Measurements from ENCODE around the gene DLGAP1. TPM values are rescaled to one million over a fixed set of nuclear protein-coding genes. Genes with fewer than 3 reads are reported as not detected.

The DLGAP1 gene
- total and polyA plus RNA-seq, 2 of the 13 experiments (the other 11 are each of a cell fraction or from before 2014, with no cell fraction given): 0.01 TPM; not detected in 1

GRCh38 chr18:4007846-4008245, 447.3 kb downstream of the DLGAP1 start:
- no peak overlapping the region for H3K4me3 ChIP-seq (replicated peaks in 1 of 3; ENCODE audit: insufficient read depth in 1 of 3, low read depth in 2 of 3, low read length in 3 of 3)
- H3K9me3 ChIP-seq (ENCODE audit: low read length): no peaks in the 10 kb centered on the region
- no peak overlapping the region for H2AFZ ChIP-seq (ENCODE audit: low read length)
- ATAC-seq (no peak), FAIRE-seq (no peak), DNase-seq (ENCODE audit: low spot score) (no peak)
- H3K4me2 ChIP-seq (ENCODE audit: low read depth, low read length): no peak overlapping the region
- no peaks in the 10 kb centered on the region for H3K79me2 ChIP-seq (ENCODE audit: insufficient read depth, low read length)
- H3K27me3 ChIP-seq (ENCODE audit: control insufficient read depth in 1 of 2, insufficient read depth in 2 of 2, low read length in 2 of 2): no peaks in the 10 kb centered on the region; a peak in 2 of 5 replicates
- H3K36me3 ChIP-seq (replicated peaks in 1 of 2; ENCODE audit: control insufficient read depth in 1 of 2, insufficient read depth in 2 of 2, low read length in 2 of 2): no peaks in the 10 kb centered on the region
- H4K20me1 ChIP-seq (ENCODE audit: insufficient read depth, low read length): no peaks in the 10 kb centered on the region
- no peak overlapping the region for H3K27ac ChIP-seq (ENCODE audit: extremely low read length, insufficient read depth, low read length)
- intact Hi-C loops (cut with micrococcal nuclease; ENCODE audit: unreplicated experiment): no loop called here
- no peak overlapping the region for H3K9ac ChIP-seq (ENCODE audit: insufficient read depth, low read depth, low read length)
- H3K4me1 ChIP-seq (ENCODE audit: insufficient read depth, low read length): no peaks in the 10 kb centered on the region
- CTCF ChIA-PET (ENCODE audit: low intra/inter-chr PET ratio, low total read pairs): no interaction called here
- POLR2A ChIA-PET: no interaction called here
- in situ Hi-C loops (cut with HindIII; ENCODE audit: extremely low pct_ligation_motif_present, low pct_unique_long_range_greater_than_20kb): no loop called here
- BruUV-seq (replicated peaks): no TSS peak
- TF ChIP-seq, protein P1, sequence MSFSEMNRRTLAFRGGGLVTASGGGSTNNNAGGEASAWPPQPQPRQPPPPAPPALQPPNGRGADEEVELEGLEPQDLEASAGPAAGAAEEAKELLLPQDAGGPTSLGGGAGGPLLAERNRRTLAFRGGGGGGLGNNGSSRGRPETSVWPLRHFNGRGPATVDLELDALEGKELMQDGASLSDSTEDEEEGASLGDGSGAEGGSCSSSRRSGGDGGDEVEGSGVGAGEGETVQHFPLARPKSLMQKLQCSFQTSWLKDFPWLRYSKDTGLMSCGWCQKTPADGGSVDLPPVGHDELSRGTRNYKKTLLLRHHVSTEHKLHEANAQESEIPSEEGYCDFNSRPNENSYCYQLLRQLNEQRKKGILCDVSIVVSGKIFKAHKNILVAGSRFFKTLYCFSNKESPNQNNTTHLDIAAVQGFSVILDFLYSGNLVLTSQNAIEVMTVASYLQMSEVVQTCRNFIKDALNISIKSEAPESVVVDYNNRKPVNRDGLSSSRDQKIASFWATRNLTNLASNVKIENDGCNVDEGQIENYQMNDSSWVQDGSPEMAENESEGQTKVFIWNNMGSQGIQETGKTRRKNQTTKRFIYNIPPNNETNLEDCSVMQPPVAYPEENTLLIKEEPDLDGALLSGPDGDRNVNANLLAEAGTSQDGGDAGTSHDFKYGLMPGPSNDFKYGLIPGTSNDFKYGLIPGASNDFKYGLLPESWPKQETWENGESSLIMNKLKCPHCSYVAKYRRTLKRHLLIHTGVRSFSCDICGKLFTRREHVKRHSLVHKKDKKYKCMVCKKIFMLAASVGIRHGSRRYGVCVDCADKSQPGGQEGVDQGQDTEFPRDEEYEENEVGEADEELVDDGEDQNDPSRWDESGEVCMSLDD (CRISPR knock-in tag; IDR thresholded peaks at IDR 0.05; ENCODE audit: borderline replicate concordance): no peak
- TF ChIP-seq ATRX (CRISPR knock-in tag; IDR thresholded peaks at IDR 0.05; ENCODE audit: borderline replicate concordance) (no peak), ZBTB34 (CRISPR knock-in tag; IDR thresholded peaks at IDR 0.05) (no peak), ZNF652 (CRISPR knock-in tag; IDR thresholded peaks at IDR 0.05; ENCODE audit: borderline replicate concordance, low read depth) (no peak), PCBP2 (optimal IDR thresholded peaks at IDR 0.05; ENCODE audit: low read depth, low read length, poor library complexity, severe bottlenecking) (no peak), ZNF33B (CRISPR knock-in tag; IDR thresholded peaks at IDR 0.05) (no peak), ZZZ3 (CRISPR knock-in tag; IDR thresholded peaks at IDR 0.05; ENCODE audit: borderline replicate concordance) (no peak), ARID4A (CRISPR knock-in tag; IDR thresholded peaks at IDR 0.05; ENCODE audit: borderline replicate concordance) (no peak), PREB (CRISPR knock-in tag; IDR thresholded peaks at IDR 0.05) (no peak), ATF2 (CRISPR knock-in tag; IDR thresholded peaks at IDR 0.05) (no peak), SMYD3 (CRISPR knock-in tag; IDR thresholded peaks at IDR 0.05) (no peak)

Data from HepG2 (cell line).